Hematopoietic multipotent progenitor cell treated with erythropoietin and hydrocortisone succinate and interleukin-3 and kit ligand, for 4 days (in vitro differentiated cells): ENCODE results near the gene CFAP61.

Source experiments
- DNase-seq: peaks from one replicate; pipeline ENCODE4 v3.0.0-alpha.2; 2015

CFAP61 gene

DNA sequence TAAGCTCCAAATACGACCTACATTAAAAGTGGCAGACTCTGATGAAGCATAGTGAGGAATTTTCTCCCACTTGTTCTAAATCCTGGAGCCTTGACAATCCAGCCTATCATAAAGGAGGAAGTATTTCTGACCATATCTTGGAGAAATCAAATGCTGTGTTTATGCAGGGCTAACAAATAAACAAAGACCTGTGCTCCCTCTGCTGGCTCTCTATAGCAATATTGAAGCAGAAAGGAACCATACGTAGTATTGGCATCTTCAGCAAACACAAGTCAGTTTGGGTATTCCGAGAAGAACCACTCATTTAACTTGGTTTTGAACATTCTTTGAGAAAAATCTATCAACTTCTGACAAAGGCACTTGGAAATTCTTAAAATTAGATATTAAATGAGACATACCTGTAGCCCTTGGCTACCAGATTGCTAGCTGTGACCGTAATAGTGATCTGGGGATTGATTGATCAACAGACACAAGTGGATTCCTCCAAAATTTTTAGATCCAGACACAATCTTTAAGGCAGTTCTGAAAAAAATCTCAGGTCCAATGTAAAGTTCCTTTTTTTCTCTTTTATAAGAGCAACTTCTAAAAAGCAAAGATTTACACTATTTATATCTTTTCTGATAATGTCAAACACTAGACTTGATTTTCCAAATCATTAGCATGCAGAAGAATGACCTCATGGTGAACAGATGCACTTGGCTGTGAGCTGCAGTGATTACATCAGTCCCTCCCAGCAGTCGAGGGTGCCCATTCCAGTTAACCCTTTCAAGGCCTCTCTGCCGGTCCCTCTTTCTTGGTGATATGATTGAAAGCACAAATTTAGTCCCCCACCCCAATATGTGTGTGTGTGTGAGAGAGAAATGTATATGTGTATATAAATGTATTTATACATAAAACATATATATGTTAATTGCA, 355.8 kb downstream of the CFAP61 start:
- peak; percentile 17 for DNase-seq

DNA sequence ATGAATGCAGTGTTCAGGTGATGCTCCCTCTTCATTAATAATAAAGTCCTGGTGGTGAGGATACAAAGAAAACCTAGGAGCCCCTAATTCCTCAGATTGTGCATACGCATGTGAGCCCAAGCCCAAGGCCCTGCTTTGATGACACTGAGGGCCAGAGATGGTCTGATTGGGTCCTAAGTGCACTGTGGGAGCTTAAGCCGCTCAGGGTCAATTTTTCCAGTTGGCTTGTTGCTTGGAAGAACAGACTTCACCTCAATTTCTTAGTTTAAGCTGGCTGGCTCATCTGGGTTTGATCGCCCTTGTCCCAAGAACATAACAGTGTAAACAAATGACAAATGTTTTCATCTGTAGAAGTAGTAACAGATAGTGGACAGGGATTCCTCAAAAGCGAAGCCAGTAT, 357.0 kb downstream of the CFAP61 start:
- no peak for DNase-seq
